Ascending aorta (tissue), 2 donors: ENCODE data around the gene LRCH2. TPM values are rescaled to one million over a fixed set of nuclear protein-coding genes. Genes with fewer than 3 reads are reported as not detected.

ENCODE experiments used
- DNase-seq, 2 donors: peaks; one replicate each; pipeline ENCODE4 v3.0.0-alpha.2; 2019; ENCODE audit warnings: low spot score in 2 of 2
- H3K27ac ChIP-seq, 2 donors: fragments of 200-600 bp; sonication (generic); one replicate each; pipeline ENCODE4 v1.5.1; 2016 to 2017; ENCODE audit warnings: mild to moderate bottlenecking in 1 of 2
- H3K27me3 ChIP-seq: fragments of 200-600 bp; sonication (generic); one replicate; pipeline ENCODE4 v1.5.1; 2017
- H3K36me3 ChIP-seq, 2 donors: fragments of 200-600 bp; sonication (generic); one replicate each; pipeline ENCODE4 v1.5.1; 2016
- H3K4me1 ChIP-seq, 2 donors: fragments of 200-600 bp; sonication (generic); one replicate each; pipeline ENCODE4 v1.5.1; 2016 to 2017; ENCODE audit warnings: mild to moderate bottlenecking in 1 of 2
- H3K4me3 ChIP-seq, 2 donors: fragments of 200-600 bp; sonication (generic); one replicate each; pipeline ENCODE4 v1.5.1; 2016 to 2017; ENCODE audit warnings: mild to moderate bottlenecking in 1 of 2
- H3K9me3 ChIP-seq, 2 donors: fragments of 200-600 bp; sonication (generic); one replicate each; pipeline ENCODE4 v1.5.1; 2016
- CTCF ChIP-seq, 3 experiments: fragments of 200-600 bp in 2 of 3; fragments of 450-650 bp in 1 of 3; sonication (generic) in 2 of 3; IDR thresholded peaks; one replicate each; pipeline ENCODE4 v1.5.1; 2016 to 2019; ENCODE audit warnings: antibody characterized with exemption in 3 of 3, mild to moderate bottlenecking in 1 of 3, moderate library complexity in 1 of 3
- intact Hi-C: fragments of 100-400 bp; cut with DNase I; formaldehyde crosslinking; loops from one replicate; pipeline ENCODE4 v1.15.1; 2023
- total RNA-seq: library from RNA; depleted of rRNA; stranded (reverse); fragments of >200 nt; gene quantifications from one replicate; pipeline ENCODE4 v1.1.0, GENCODE V29; 2016

Gene LRCH2
- total RNA-seq, 1 donor from 2014 or later, result 5.2 TPM

GRCh38 chrX:115261148-115261547 is 27.3 kb upstream of the LRCH2 start:
- Histone ChIP-seq H3K9me3 (no peaks in the 10 kb centered on the region), H3K36me3 (no peaks in the 10 kb centered on the region), H3K4me3 (no peak overlapping the region), H3K27ac (no peak overlapping the region), H3K27me3 (no peaks in the 10 kb centered on the region), H3K4me1 (no peaks in the 10 kb centered on the region)
- no peak for TF ChIP-seq CTCF (IDR thresholded peaks at IDR 0.05)
- intact Hi-C loops, result no loop called here
- no peak for DNase-seq

DNA sequence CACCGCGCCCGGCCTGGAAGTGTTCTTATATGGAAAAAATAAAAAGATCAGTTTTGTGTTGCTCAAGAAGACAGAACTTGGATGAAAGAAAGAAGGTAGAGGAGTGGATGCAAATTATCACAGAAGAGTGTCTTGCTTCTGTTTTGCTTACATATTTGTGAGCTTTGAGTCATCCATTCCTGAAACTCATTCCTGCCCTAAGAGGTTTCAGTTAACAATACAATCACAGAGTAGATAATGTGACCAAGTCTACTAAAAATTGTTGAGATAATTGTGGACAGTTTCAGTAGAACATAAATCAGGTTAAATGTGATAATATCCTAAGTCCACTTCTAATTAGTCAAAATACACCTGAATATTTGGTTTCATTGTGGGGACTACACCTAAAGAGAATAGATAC is 26.4 kb upstream of the LRCH2 start:
- no peak overlapping the region for H3K27ac ChIP-seq
- TF ChIP-seq CTCF (IDR thresholded peaks at IDR 0.05), result no peak
- no peaks in the 10 kb centered on the region for H3K4me1 ChIP-seq
- H3K4me3 ChIP-seq, result no peak overlapping the region
- H3K9me3 ChIP-seq, result no peaks in the 10 kb centered on the region
- no peaks in the 10 kb centered on the region for H3K36me3 ChIP-seq
- H3K27me3 ChIP-seq, result no peaks in the 10 kb centered on the region
- intact Hi-C loops, result no loop called here
- no peak for DNase-seq

DNA sequence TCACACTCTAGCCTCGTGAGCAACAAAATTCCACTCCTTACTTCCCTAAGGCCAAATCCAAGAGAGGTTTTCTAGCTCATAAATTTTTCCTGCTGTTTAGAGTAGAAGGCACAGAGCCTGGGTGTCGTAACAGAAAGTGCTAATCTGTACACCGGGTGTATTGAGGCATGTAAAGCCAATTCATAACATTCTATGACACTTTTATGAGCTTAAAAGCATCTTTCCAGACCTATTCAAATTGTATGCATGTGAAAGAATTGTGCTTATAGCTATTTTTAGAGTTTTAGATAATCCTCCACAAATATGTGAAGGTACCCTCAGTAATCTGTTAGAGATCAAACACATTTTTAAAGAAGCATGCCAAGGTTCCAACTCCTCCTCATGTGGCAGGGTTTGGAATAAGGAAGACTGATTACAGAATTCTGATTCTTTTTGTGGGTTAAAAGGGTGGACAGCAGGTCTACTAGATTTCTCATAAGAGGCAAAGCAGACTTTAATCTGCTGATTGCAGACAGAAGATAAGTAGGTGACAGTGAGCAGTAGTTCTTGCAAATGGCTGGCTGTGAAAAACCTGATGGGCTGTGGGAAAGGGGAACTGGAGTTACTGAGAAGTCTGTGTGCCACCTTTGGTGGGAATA is 25.5 kb upstream of the LRCH2 start:
- no peaks in the 10 kb centered on the region for H3K27me3 ChIP-seq
- intact Hi-C loops, result no loop called here
- no peak for TF ChIP-seq CTCF (IDR thresholded peaks at IDR 0.05)
- no peaks in the 10 kb centered on the region for H3K36me3 ChIP-seq
- H3K4me1 ChIP-seq, result no peaks in the 10 kb centered on the region
- DNase-seq, result no peak
- no peak overlapping the region for H3K4me3 ChIP-seq
- no peak overlapping the region for H3K27ac ChIP-seq
- H3K9me3 ChIP-seq, result no peaks in the 10 kb centered on the region

DNA sequence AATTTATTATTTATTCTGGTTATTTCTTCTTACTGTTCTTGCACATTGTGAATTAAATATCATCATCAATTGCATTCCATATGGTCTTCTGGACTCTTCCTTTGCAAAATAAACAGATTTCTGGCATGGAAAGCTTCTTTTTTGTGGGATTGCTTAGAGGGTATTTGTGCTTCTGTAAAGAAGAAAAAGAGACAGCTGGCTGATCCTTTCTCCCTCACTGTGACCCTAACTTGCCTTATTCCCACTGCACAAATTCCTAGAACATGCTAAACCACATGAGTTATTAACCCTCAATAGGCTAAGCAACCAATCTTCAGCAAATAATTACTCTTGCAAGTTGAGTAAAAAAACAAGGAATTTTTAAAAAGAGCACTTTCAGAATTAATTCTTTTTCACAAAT is 23.8 kb upstream of the LRCH2 start:
- intact Hi-C loops, result no loop called here

GRCh38 chrX:115255003-115255402 is 21.1 kb upstream of the LRCH2 start:
- Histone ChIP-seq H3K36me3 (no peaks in the 10 kb centered on the region), H3K27ac (no peak overlapping the region), H3K4me1 (no peaks in the 10 kb centered on the region), H3K27me3 (no peaks in the 10 kb centered on the region), H3K4me3 (no peak overlapping the region), H3K9me3 (no peaks in the 10 kb centered on the region)
- intact Hi-C loops, result no loop called here
- TF ChIP-seq CTCF (IDR thresholded peaks at IDR 0.05), result no peak
- DNase-seq, result no peak

More for the DNA sequence above, 23.8 kb upstream of the LRCH2 start:
- no peak for DNase-seq
- Histone ChIP-seq H3K4me1 (no peaks in the 10 kb centered on the region), H3K36me3 (no peaks in the 10 kb centered on the region), H3K4me3 (no peak overlapping the region), H3K27ac (no peak overlapping the region), H3K9me3 (no peaks in the 10 kb centered on the region), H3K27me3 (no peaks in the 10 kb centered on the region)
- TF ChIP-seq CTCF (IDR thresholded peaks at IDR 0.05), result no peak
